Transverse colon (tissue), 4 donors: ENCODE data around the gene ITGBL1. TPM values are rescaled to one million over a fixed set of nuclear protein-coding genes. Genes with fewer than 3 reads are reported as not detected.

Experiments used
- DNase-seq: peaks from one replicate; pipeline ENCODE4 v3.0.0-alpha.2; 2019
- H3K27ac ChIP-seq, 4 donors: fragments of 200-600 bp; sonication (generic); 2 replicates each; pipeline ENCODE4 v1.5.1; 2016 to 2018; ENCODE audit warnings: inconsistent platforms in 4 of 4
- H3K27me3 ChIP-seq: fragments of 200-600 bp; sonication (generic); 2 replicates; pipeline ENCODE4 v1.5.1; 2017; ENCODE audit warnings: inconsistent platforms
- H3K36me3 ChIP-seq, 4 donors: fragments of 200-600 bp; sonication (generic); 2 replicates each; pipeline ENCODE4 v1.5.1; 2017 to 2019; ENCODE audit warnings: inconsistent platforms in 4 of 4
- H3K4me1 ChIP-seq, 4 donors: fragments of 200-600 bp; sonication (generic); 2 replicates each; pipeline ENCODE4 v1.5.1; 2017 to 2020; ENCODE audit warnings: inconsistent platforms in 4 of 4
- H3K4me3 ChIP-seq, 4 donors: fragments of 200-600 bp; sonication (generic); 1 replicate in 1 of 4; 2 replicates in 3 of 4; pipeline versions ENCODE4 v1.5.1 to v1.6.1; 2017 to 2019; ENCODE audit warnings: inconsistent platforms in 4 of 4
- H3K9me3 ChIP-seq, 2 donors: fragments of 200-600 bp; sonication (generic); 2 replicates each; pipeline ENCODE4 v1.5.1; 2017 to 2019; ENCODE audit warnings: inconsistent platforms in 2 of 2
- CTCF ChIP-seq, 5 experiments: fragments of 200-600 bp in 3 of 5; fragments of 450-650 bp in 2 of 5; sonication (generic) in 3 of 5; IDR thresholded peaks; 1 replicate in 2 of 5; 2 replicates in 3 of 5; pipeline ENCODE4 v1.5.1; 2016 to 2017; ENCODE audit warnings: antibody characterized with exemption in 5 of 5, inconsistent platforms in 3 of 5, mild to moderate bottlenecking in 2 of 5, moderate library complexity in 1 of 5
- EP300 ChIP-seq: sonication (generic); formaldehyde crosslinking; IDR thresholded peaks from one replicate; pipeline ENCODE4 v1.6.1; 2017; ENCODE audit warnings: antibody characterized with exemption, low read depth
- POLR2A ChIP-seq: fragments of 450-650 bp; IDR thresholded peaks from one replicate; pipeline ENCODE4 v1.6.1; 2016; ENCODE audit warnings: antibody characterized with exemption, mild to moderate bottlenecking, moderate library complexity
- POLR2AphosphoS5 ChIP-seq, 3 donors: sonication (generic); formaldehyde crosslinking; IDR thresholded peaks; one replicate each; pipeline ENCODE4 v1.6.1; 2016; ENCODE audit warnings: antibody characterized with exemption in 3 of 3
- WGBS, 2 donors: methylation state at CpG; one replicate each; pipeline ENCODE4 v1.1.5; 2018; ENCODE audit warnings: low coverage in 1 of 2; 5-methylcytosine and 5-hydroxymethylcytosine counted together
- in situ Hi-C, 4 donors: fragments of 200-750 bp; cut with MboI; loops; one replicate each; pipeline versions ENCODE4 v1.15.0 to v1.15.1; 2017; ENCODE audit warnings: low sequenced_read_pairs in 3 of 4, low pct_ligation_motif_present in 1 of 4, low pct_unique_long_range_greater_than_20kb in 1 of 4
- intact Hi-C: fragments of 100-400 bp; cut with DNase I; formaldehyde crosslinking; loops from one replicate; pipeline ENCODE4 v1.15.1; 2023; ENCODE audit warnings: low total_unique reads
- total RNA-seq, 4 donors: library from RNA; depleted of rRNA; stranded (reverse); fragments of >200 nt; gene quantifications; one replicate each; pipeline ENCODE4 v1.1.0, GENCODE V29; 2016

The ITGBL1 gene
- total RNA-seq, 4 donors from 2014 or later = 0.48 to 0.80 (median 0.68) TPM; not detected in 1

GRCh38 chr13:101412076-101412475 lies 40.4 kb upstream of the ITGBL1 start:
- intact Hi-C loops (no loop called here), in situ Hi-C loops (no loop called here)
- no peak for DNase-seq
- TF ChIP-seq POLR2AphosphoS5 (IDR thresholded peaks at IDR 0.05) = no peak
- no peak for TF ChIP-seq CTCF (IDR thresholded peaks at IDR 0.05)
- TF ChIP-seq EP300 = no peak
- TF ChIP-seq POLR2A = no peak
- Histone ChIP-seq H3K4me1 (peaks cover 0 to 6% (median 2%) of the 10 kb centered on the region in 4 donors), H3K27ac (no peak overlapping the region), H3K36me3 (no peaks in the 10 kb centered on the region), H3K9me3 (no peaks in the 10 kb centered on the region), H3K4me3 (no peak overlapping the region), H3K27me3 (peaks cover 29% of the 10 kb centered on the region)
- 78 to 88% methylated on average over 1 of the region's 1 CpG for WGBS, 2 donors

GRCh38 chr13:101415358-101416174 lies 36.9 kb upstream of the ITGBL1 start:
- Histone ChIP-seq H3K4me1 (peaks cover 0 to 6% (median 2%) of the 10 kb centered on the region in 4 donors), H3K9me3 (no peaks in the 10 kb centered on the region), H3K27ac (no peak overlapping the region), H3K4me3 (peak overlapping the region in 1 of 4 donors; percentile 43), H3K36me3 (no peaks in the 10 kb centered on the region), H3K27me3 (peaks cover 45% of the 10 kb centered on the region)
- WGBS, 2 donors = 27 to 67% methylated on average over 1 to 29 of the region's 43 CpGs
- intact Hi-C loops = no loop called here
- in situ Hi-C loops = no loop called here
- no peak for TF ChIP-seq POLR2A
- DNase-seq = no peak

GRCh38 chr13:101416181-101417042 lies 36.1 kb upstream of the ITGBL1 start, which contains the start of gene NALCN:
NALCN (minus strand) TSS chr13:101416508; CDS start chr13:101399126, 17,382 bp downstream.
- WGBS, 2 donors = 7% methylated on average over 65 of the region's 85 CpGs; no CpG with 5 or more reads in 1 of the 2 donors
- Histone ChIP-seq H3K36me3 (no peaks in the 10 kb centered on the region), H3K27ac (no peak within 1 kb of the TSS), H3K4me3 (peak within 1 kb of the TSS in 3 of 4 donors; percentile 6 to 43 (median 26)), H3K9me3 (no peaks in the 10 kb centered on the region), H3K4me1 (peaks cover 0 to 6% (median 2%) of the 10 kb centered on the region in 4 donors), H3K27me3 (peaks cover 45% of the 10 kb centered on the region)
- intact Hi-C loops (no loop called here), in situ Hi-C loops (no loop called here)
- DNase-seq = no peak
- TF ChIP-seq POLR2A (no peak), POLR2AphosphoS5 (IDR thresholded peaks at IDR 0.05) (no peak), CTCF (IDR thresholded peaks at IDR 0.05) (no peak), EP300 (no peak)

GRCh38 chr13:101417043-101417406 lies 35.5 kb upstream of the ITGBL1 start:
- TF ChIP-seq EP300 (no peak), POLR2A (no peak)
- peaks cover 45% of the 10 kb centered on the region for H3K27me3 ChIP-seq
- no peak for DNase-seq
- H3K4me3 ChIP-seq = peak overlapping the region in 1 of 4 donors; percentile 43
- H3K36me3 ChIP-seq = no peaks in the 10 kb centered on the region
- peaks cover 0 to 6% (median 2%) of the 10 kb centered on the region in 4 donors for H3K4me1 ChIP-seq
- WGBS, 2 donors = 19 to 40% methylated on average over 1 to 3 of the region's 3 CpGs
- in situ Hi-C loops = no loop called here
- no peak overlapping the region for H3K27ac ChIP-seq
- no peaks in the 10 kb centered on the region for H3K9me3 ChIP-seq
- intact Hi-C loops = no loop called here

GRCh38 chr13:101417501-101417900 lies 35.0 kb upstream of the ITGBL1 start:
- intact Hi-C loops = no loop called here
- in situ Hi-C loops = no loop called here
- H3K27me3 ChIP-seq = peaks cover 45% of the 10 kb centered on the region
- no peak for TF ChIP-seq POLR2A
- TF ChIP-seq CTCF (IDR thresholded peaks at IDR 0.05) = no peak
- no peak for TF ChIP-seq POLR2AphosphoS5 (IDR thresholded peaks at IDR 0.05)
- no peak for TF ChIP-seq EP300
- no peaks in the 10 kb centered on the region for H3K9me3 ChIP-seq
- H3K4me1 ChIP-seq = peaks cover 0 to 6% (median 2%) of the 10 kb centered on the region in 4 donors
- H3K4me3 ChIP-seq = no peak overlapping the region
- DNase-seq = no peak
- 78 to 85% methylated on average over 5 of the region's 5 CpGs for whole genome bisulfite sequencing, 2 donors
- H3K36me3 ChIP-seq = no peaks in the 10 kb centered on the region
- H3K27ac ChIP-seq = no peak overlapping the region
